K562 (cell line): Measurements from ENCODE around the gene SEC24C. TPM values are rescaled to one million over a fixed set of nuclear protein-coding genes. Genes with fewer than 3 reads are reported as not detected.

Experiments used
- ATAC-seq: fragments of 200-7000 bp; cut with Tn5 transposase; 3 replicates; pipeline ENCODE4 v1.9.1; 2020; ENCODE audit warnings: moderate library complexity
- BruUV-seq: library from RNA; stranded (reverse); fragments of 400-500 nt; replicated peaks from 2 replicates; lab custom pipeline; 2021; lab: Mats Ljungman, UMichigan
- CTCF ChIA-PET: fragments of 300-600 bp; formaldehyde crosslinking; extraction: SDS; loops from one replicate; lab custom pipeline; 2021; ENCODE audit warnings: low intra/inter-chr PET ratio; lab: Yijun Ruan, JAX
- POLR2A ChIA-PET: fragments of 300-600, 350-650 bp; sonication (Branson Sonifier 250); formaldehyde crosslinking; extraction: SDS; loops from one replicate; lab custom pipeline; 2021; ENCODE audit warnings: antibody characterized with exemption, inconsistent platforms; lab: Yijun Ruan, JAX
- DNase-seq, 4 experiments: peaks; one replicate each; pipeline versions ENCODE4 v3.0.0 to v3.0.0-alpha.2; 2011 to 2018; ENCODE audit warnings: low spot score in 3 of 4, mixed read lengths in 3 of 4; ENCODE audit errors: extremely low read depth in 1 of 4
- FAIRE-seq: peaks from 2 replicates; lab custom pipeline; 2011; peaks lifted over from hg19 to GRCh38; lab: Jason Lieb, UNC
- H2AFZ ChIP-seq: 2 replicates; pipeline ENCODE4 v1.6.0; 2011; ENCODE audit warnings: low read depth, low read length, control low read depth, inconsistent platforms
- H3K27ac ChIP-seq: fragments of 200-600 bp; 3 replicates; pipeline ENCODE4 v1.8.0; 2011; ENCODE audit warnings: low read depth, mild to moderate bottlenecking, control low read depth, inconsistent platforms, low read length, moderate library complexity, mixed read lengths; ENCODE audit errors: extremely low read depth
- H3K27me3 ChIP-seq, 2 experiments: fragments of 300-600 bp in 1 of 2; 2 replicates in 1 of 2; 3 replicates in 1 of 2; pipeline versions ENCODE4 v1.6.0 to v1.8.0; 2011; ENCODE audit warnings: inconsistent platforms in 2 of 2, low read length in 2 of 2, mild to moderate bottlenecking in 1 of 2, mixed read lengths in 1 of 2, moderate library complexity in 1 of 2; ENCODE audit not compliant: control insufficient read depth in 2 of 2, insufficient read depth in 2 of 2
- H3K36me3 ChIP-seq: fragments of 300-600 bp; 3 replicates; pipeline ENCODE4 v1.8.0; 2011; ENCODE audit warnings: mild to moderate bottlenecking, low read length, inconsistent platforms; ENCODE audit not compliant: control insufficient read depth, insufficient read depth
- H3K4me1 ChIP-seq, 2 experiments: fragments of 200-600 bp in 1 of 2; replicated peaks in 1 of 2; 2 replicates in 1 of 2; 3 replicates in 1 of 2; pipeline versions ENCODE4 v1.5.1 to v1.8.0; 2011; ENCODE audit warnings: inconsistent platforms in 2 of 2, low read length in 2 of 2, mild to moderate bottlenecking in 1 of 2, mixed read lengths in 1 of 2, moderate library complexity in 1 of 2; ENCODE audit not compliant: control insufficient read depth in 2 of 2, insufficient read depth in 2 of 2
- H3K4me2 ChIP-seq: 2 replicates; pipeline ENCODE4 v1.6.1; 2011; ENCODE audit warnings: low read length, control low read depth, inconsistent platforms, mixed read lengths; ENCODE audit not compliant: insufficient read depth
- H3K4me3 ChIP-seq: fragments of 200-600 bp; sonication (generic), shearing (Covaris generic); 2 replicates; pipeline ENCODE4 v1.5.1; 2016; ENCODE audit warnings: control low read depth, inconsistent platforms
- H3K79me2 ChIP-seq: fragments of 200-600 bp; 3 replicates; pipeline ENCODE4 v1.8.0; 2011; ENCODE audit warnings: low read length, inconsistent platforms; ENCODE audit not compliant: control insufficient read depth, insufficient read depth
- H3K9ac ChIP-seq, 2 experiments: 2 replicates each; pipeline versions ENCODE4 v1.6.0 to v1.6.1; 2011; ENCODE audit warnings: low read depth in 2 of 2, low read length in 2 of 2, control low read depth in 1 of 2, inconsistent platforms in 1 of 2, mild to moderate bottlenecking in 1 of 2, mixed read lengths in 1 of 2; ENCODE audit not compliant: insufficient read depth in 1 of 2
- H3K9me1 ChIP-seq: one replicate; pipeline ENCODE4 v1.6.0; 2011; ENCODE audit warnings: inconsistent platforms, mild to moderate bottlenecking, low read length, moderate library complexity; ENCODE audit not compliant: control insufficient read depth, insufficient read depth
- H3K9me3 ChIP-seq: replicated peaks from 2 replicates; pipeline ENCODE4 v1.5.1; 2011; ENCODE audit warnings: low read depth, low read length, inconsistent platforms; ENCODE audit not compliant: control insufficient read depth, insufficient read depth
- H4K20me1 ChIP-seq: replicated peaks from 2 replicates; pipeline ENCODE4 v1.6.1; 2011; ENCODE audit warnings: low read length, inconsistent platforms, mixed read lengths; ENCODE audit not compliant: control insufficient read depth, insufficient read depth
- BCOR ChIP-seq: fragments of 450-650 bp; IDR thresholded peaks from 2 replicates; pipeline ENCODE4 v1.6.1; 2016
- CBX1 ChIP-seq: sonication (generic); IDR thresholded peaks from 2 replicates; pipeline ENCODE4 v1.6.1; 2016; ENCODE audit warnings: antibody characterized with exemption, low read depth, mild to moderate bottlenecking
- HDAC1 ChIP-seq, 2 experiments: fragments of 450-650 bp; IDR thresholded peaks; 2 replicates each; pipeline ENCODE4 v1.6.1; 2016 to 2017; ENCODE audit warnings: inconsistent platforms in 1 of 2, mild to moderate bottlenecking in 1 of 2, moderate library complexity in 1 of 2
- RBFOX2 ChIP-seq: fragments of 200-400 bp; formaldehyde crosslinking; IDR thresholded peaks from 2 replicates; pipeline ENCODE4 v1.6.1; 2017; ENCODE audit warnings: low read depth, mild to moderate bottlenecking, low read length, moderate library complexity
- RBM14 ChIP-seq: fragments of 200-400 bp; formaldehyde crosslinking; IDR thresholded peaks from 2 replicates; pipeline ENCODE4 v1.6.1; 2018; ENCODE audit warnings: low read depth, mild to moderate bottlenecking, low read length, moderate library complexity, borderline replicate concordance; ENCODE audit not compliant: insufficient read depth
- RBM25 ChIP-seq: fragments of 200-400 bp; formaldehyde crosslinking; IDR thresholded peaks from 2 replicates; pipeline ENCODE4 v1.6.1; 2018; ENCODE audit warnings: low read length, low read depth, moderate library complexity; ENCODE audit not compliant: severe bottlenecking
- RNF2 ChIP-seq: sonication (generic); IDR thresholded peaks from 2 replicates; pipeline ENCODE4 v1.6.1; 2016
- WGBS: fragments of 100-300 bp; shearing (Covaris generic); methylation state at CpG from one replicate; pipeline ENCODE4 v1.1.6; 2016; ENCODE audit warnings: low coverage, mixed read lengths; ENCODE audit not compliant: insufficient coverage; ENCODE audit errors: missing lambda C conversion rate; 5-methylcytosine and 5-hydroxymethylcytosine counted together
- in situ Hi-C: fragments of 300-500 bp; cut with MboI; formaldehyde crosslinking; loops from 4 replicates; pipeline ENCODE4 v1.15.0; 2018; ENCODE audit warnings: inconsistent platforms, mixed read lengths
- intact Hi-C: fragments of 100-400 bp; cut with micrococcal nuclease; formaldehyde crosslinking; loops from 2 replicates; pipeline ENCODE4 v1.14.2; 2022
- polyA plus RNA-seq, 8 experiments: library from polyadenylated mRNA; depleted of rRNA in 4 of 8; stranded (reverse) in 5 of 8; unstranded in 3 of 8; fragments of >200 nt; fragmentation: Nextera tagmentation in 2 of 8; fragmentation: Illumina TruSeq in 1 of 8; extraction: Ambion mirVana in 2 of 8; extraction: Trizol in 1 of 8; gene quantifications; 2 replicates each; pipeline versions ENCODE4 v1.2.1 to v1.2.3, GENCODE V29; 2011 to 2014; ENCODE audit warnings: inconsistent platforms in 1 of 8, missing spikeins in 1 of 8
- total RNA-seq, 7 experiments: library from RNA; depleted of rRNA in 6 of 7; stranded (reverse); fragments of >200 nt in 6 of 7; fragmentation: Illumina TruSeq in 2 of 7; extraction: Trizol in 2 of 7; gene quantifications; 2 replicates each; pipeline versions ENCODE4 v1.2.1 to v1.2.3, GENCODE V29; 2011 to 2021; ENCODE audit warnings: low replicate concordance in 1 of 7
- TF ChIP-seq, protein P1 (sequence below): sonication (generic); formaldehyde crosslinking; IDR thresholded peaks from 2 replicates; pipeline ENCODE4 v1.8.0; 2022; ENCODE audit warnings: missing genetic modification reagents, mild to moderate bottlenecking, moderate library complexity, borderline replicate concordance
- TF ChIP-seq, protein P2 (sequence below): fragments of 450-650 bp; formaldehyde crosslinking; IDR thresholded peaks from 2 replicates; pipeline ENCODE4 v1.4.0; 2020; ENCODE audit warnings: mild to moderate bottlenecking, moderate library complexity
- TF ChIP-seq, protein P3 (sequence below): fragments of 450-650 bp; formaldehyde crosslinking; IDR thresholded peaks from 2 replicates; pipeline ENCODE4 v1.4.0; 2020; ENCODE audit warnings: mild to moderate bottlenecking, moderate library complexity
- TF ChIP-seq, protein P4 (sequence below): sonication (generic); formaldehyde crosslinking; IDR thresholded peaks from 2 replicates; pipeline ENCODE4 v1.8.0; 2022; ENCODE audit warnings: mild to moderate bottlenecking, missing genetic modification reagents
- TF ChIP-seq, protein P5 (sequence below): sonication (generic); formaldehyde crosslinking; IDR thresholded peaks from 2 replicates; pipeline ENCODE4 v1.8.1; 2022; ENCODE audit warnings: missing genetic modification reagents
- TF ChIP-seq, protein P6 (sequence below): sonication (generic); formaldehyde crosslinking; IDR thresholded peaks from 2 replicates; pipeline ENCODE4 v1.8.1; 2023; ENCODE audit warnings: mild to moderate bottlenecking, missing genetic modification reagents

Gene SEC24C
- total and polyA plus RNA-seq, 9 of the 15 experiments (the other 6 are each of a cell fraction or from before 2014, with no cell fraction given) = 19.0 to 115 (median 70.5) TPM

DNA sequence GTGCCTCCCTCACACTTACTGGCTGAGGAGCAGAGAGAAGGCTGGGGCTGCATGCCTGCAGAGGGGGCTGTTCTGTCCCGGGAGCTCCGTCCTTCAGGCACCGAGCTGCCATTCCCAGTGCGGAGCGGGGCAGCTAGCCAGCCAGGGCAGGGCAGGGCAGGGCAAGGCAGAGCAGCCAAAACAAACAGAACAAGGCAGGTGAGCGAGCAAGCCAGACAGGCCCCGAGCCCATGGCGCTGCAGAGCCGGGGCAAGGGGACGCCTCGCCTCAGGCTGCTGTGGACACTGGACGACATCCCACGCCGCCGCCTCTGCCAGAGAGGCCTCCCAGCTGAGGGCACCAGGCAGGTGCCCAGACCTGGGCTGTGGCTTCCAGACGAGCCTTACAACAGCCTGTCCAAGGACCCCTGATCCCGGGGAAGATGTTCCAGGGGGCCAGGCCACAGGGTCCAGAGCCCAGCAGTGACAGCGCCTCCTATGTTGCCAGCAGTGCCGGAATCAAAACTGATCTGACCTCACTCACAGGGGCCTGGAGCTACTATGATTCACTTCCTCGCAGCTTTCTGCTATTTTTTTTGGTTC, 75.4 kb downstream of the SEC24C start:
- Histone ChIP-seq H3K9me3 (no peaks in the 10 kb centered on the region), H3K4me2 (no peak overlapping the region), H3K79me2 (no peaks in the 10 kb centered on the region; the same call in 2 of the 3 replicates), H4K20me1 (no peaks in the 10 kb centered on the region), H3K4me1 (peaks cover 44 to 48% of the 10 kb centered on the region in 2 experiments), H3K9ac (peak overlapping the region in 1 of 2 experiments; percentile 76; a peak in 2 of 4 replicates), H3K4me3 (no peak overlapping the region), H3K9me1 (no peaks in the 10 kb centered on the region), H3K36me3 (peaks cover 40% of the 10 kb centered on the region; the same call in 2 of the 3 replicates), H2AFZ (no peak overlapping the region), H3K27me3 (no peaks in the 10 kb centered on the region), H3K27ac (no peak overlapping the region)
- peak in 1 of 4 experiments; percentile 30 for DNase-seq
- ChIA-PET POLR2A (interaction anchor here (0.6 to 1.5 kb wide), 8 partner anchors 9 to 184 kb away, joined by 3 to 7 read pairs (median 3); no protein-coding TSS in a partner anchor), CTCF (no interaction called here)
- no peak for FAIRE-seq
- intact Hi-C loops (no loop called here), in situ Hi-C loops (no loop called here)
- WGBS = 93% methylated on average over 20 of the region's 20 CpGs
- BruUV-seq = no TSS peak
- 0 out of 3 replicates have a peak, but pooled peaks have one; percentile 10 for ATAC-seq
- TF ChIP-seq BCOR (no peak), RBFOX2 (0 out of 2 replicates have a peak, but pooled peaks have one; percentile 28), RBM25 (no peak), HDAC1 (IDR thresholded peaks at IDR 0.05) (no peak), RNF2 (no peak), RBM14 (0 out of 2 replicates have a peak, but pooled peaks have one; percentile 25), CBX1 (no peak)
- TF ChIP-seq, protein P1, sequence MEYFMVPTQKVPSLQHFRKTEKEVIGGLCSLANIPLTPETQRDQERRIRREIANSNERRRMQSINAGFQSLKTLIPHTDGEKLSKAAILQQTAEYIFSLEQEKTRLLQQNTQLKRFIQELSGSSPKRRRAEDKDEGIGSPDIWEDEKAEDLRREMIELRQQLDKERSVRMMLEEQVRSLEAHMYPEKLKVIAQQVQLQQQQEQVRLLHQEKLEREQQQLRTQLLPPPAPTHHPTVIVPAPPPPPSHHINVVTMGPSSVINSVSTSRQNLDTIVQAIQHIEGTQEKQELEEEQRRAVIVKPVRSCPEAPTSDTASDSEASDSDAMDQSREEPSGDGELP (CRISPR knock-in tag) = 0 out of 2 replicates have a peak, but pooled peaks have one; percentile 7
- TF ChIP-seq, protein P2, sequence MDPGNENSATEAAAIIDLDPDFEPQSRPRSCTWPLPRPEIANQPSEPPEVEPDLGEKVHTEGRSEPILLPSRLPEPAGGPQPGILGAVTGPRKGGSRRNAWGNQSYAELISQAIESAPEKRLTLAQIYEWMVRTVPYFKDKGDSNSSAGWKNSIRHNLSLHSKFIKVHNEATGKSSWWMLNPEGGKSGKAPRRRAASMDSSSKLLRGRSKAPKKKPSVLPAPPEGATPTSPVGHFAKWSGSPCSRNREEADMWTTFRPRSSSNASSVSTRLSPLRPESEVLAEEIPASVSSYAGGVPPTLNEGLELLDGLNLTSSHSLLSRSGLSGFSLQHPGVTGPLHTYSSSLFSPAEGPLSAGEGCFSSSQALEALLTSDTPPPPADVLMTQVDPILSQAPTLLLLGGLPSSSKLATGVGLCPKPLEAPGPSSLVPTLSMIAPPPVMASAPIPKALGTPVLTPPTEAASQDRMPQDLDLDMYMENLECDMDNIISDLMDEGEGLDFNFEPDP = no peak
- TF ChIP-seq, protein P3, sequence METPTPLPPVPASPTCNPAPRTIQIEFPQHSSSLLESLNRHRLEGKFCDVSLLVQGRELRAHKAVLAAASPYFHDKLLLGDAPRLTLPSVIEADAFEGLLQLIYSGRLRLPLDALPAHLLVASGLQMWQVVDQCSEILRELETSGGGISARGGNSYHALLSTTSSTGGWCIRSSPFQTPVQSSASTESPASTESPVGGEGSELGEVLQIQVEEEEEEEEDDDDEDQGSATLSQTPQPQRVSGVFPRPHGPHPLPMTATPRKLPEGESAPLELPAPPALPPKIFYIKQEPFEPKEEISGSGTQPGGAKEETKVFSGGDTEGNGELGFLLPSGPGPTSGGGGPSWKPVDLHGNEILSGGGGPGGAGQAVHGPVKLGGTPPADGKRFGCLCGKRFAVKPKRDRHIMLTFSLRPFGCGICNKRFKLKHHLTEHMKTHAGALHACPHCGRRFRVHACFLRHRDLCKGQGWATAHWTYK (CRISPR knock-in tag) = no peak
- TF ChIP-seq, protein P4, sequence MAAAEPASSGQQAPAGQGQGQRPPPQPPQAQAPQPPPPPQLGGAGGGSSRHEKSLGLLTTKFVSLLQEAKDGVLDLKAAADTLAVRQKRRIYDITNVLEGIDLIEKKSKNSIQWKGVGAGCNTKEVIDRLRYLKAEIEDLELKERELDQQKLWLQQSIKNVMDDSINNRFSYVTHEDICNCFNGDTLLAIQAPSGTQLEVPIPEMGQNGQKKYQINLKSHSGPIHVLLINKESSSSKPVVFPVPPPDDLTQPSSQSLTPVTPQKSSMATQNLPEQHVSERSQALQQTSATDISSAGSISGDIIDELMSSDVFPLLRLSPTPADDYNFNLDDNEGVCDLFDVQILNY (CRISPR knock-in tag) = no peak
- TF ChIP-seq, protein P5, sequence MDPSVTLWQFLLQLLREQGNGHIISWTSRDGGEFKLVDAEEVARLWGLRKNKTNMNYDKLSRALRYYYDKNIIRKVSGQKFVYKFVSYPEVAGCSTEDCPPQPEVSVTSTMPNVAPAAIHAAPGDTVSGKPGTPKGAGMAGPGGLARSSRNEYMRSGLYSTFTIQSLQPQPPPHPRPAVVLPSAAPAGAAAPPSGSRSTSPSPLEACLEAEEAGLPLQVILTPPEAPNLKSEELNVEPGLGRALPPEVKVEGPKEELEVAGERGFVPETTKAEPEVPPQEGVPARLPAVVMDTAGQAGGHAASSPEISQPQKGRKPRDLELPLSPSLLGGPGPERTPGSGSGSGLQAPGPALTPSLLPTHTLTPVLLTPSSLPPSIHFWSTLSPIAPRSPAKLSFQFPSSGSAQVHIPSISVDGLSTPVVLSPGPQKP (CRISPR knock-in tag) = no peak
- TF ChIP-seq, protein P6, sequence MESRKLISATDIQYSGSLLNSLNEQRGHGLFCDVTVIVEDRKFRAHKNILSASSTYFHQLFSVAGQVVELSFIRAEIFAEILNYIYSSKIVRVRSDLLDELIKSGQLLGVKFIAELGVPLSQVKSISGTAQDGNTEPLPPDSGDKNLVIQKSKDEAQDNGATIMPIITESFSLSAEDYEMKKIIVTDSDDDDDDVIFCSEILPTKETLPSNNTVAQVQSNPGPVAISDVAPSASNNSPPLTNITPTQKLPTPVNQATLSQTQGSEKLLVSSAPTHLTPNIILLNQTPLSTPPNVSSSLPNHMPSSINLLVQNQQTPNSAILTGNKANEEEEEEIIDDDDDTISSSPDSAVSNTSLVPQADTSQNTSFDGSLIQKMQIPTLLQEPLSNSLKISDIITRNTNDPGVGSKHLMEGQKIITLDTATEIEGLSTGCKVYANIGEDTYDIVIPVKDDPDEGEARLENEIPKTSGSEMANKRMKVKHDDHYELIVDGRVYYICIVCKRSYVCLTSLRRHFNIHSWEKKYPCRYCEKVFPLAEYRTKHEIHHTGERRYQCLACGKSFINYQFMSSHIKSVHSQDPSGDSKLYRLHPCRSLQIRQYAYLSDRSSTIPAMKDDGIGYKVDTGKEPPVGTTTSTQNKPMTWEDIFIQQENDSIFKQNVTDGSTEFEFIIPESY (CRISPR knock-in tag) = no peak
